Spleen (tissue), 11 donors: Measurements from ENCODE around the gene LSM11. TPM values are rescaled to one million over a fixed set of nuclear protein-coding genes. Genes with fewer than 3 reads are reported as not detected.
A peak's percentile ranks its signal among the peaks of the same experiment; 100 is the strongest.

Source experiments
- DNase-seq: peaks from one replicate; pipeline ENCODE4 v3.0.0-alpha.2; 2020
- H3K27ac ChIP-seq, 8 donors: fragments of 200-600 bp; sonication (generic) in 7 of 8; 1 replicate in 4 of 8; 2 replicates in 4 of 8; pipeline versions ENCODE4 v1.5.0 to v1.8.0; 2016 to 2021; ENCODE audit warnings: inconsistent platforms in 4 of 8, mild to moderate bottlenecking in 4 of 8, moderate library complexity in 1 of 8
- H3K27me3 ChIP-seq, 7 donors: fragments of 200-600 bp; sonication (generic) in 6 of 7; replicated peaks in 1 of 7; 1 replicate in 4 of 7; 2 replicates in 3 of 7; pipeline versions ENCODE4 v1.5.0 to v1.8.0; 2016 to 2021; ENCODE audit warnings: inconsistent platforms in 3 of 7, mild to moderate bottlenecking in 1 of 7
- H3K36me3 ChIP-seq, 6 donors: fragments of 200-600 bp; sonication (generic) in 5 of 6; 1 replicate in 4 of 6; 2 replicates in 2 of 6; pipeline versions ENCODE4 v1.5.0 to v1.8.0; 2016 to 2021; ENCODE audit warnings: inconsistent platforms in 2 of 6
- H3K4me1 ChIP-seq, 6 donors: fragments of 200-600 bp; sonication (generic) in 5 of 6; 1 replicate in 3 of 6; 2 replicates in 3 of 6; pipeline versions ENCODE4 v1.5.0 to v1.8.0; 2016 to 2021; ENCODE audit warnings: inconsistent platforms in 3 of 6
- H3K4me3 ChIP-seq, 8 donors: fragments of 200-600 bp; sonication (generic) in 7 of 8; 1 replicate in 4 of 8; 2 replicates in 4 of 8; pipeline versions ENCODE4 v1.5.0 to v1.8.0; 2016 to 2021; ENCODE audit warnings: inconsistent platforms in 4 of 8, mild to moderate bottlenecking in 4 of 8, moderate library complexity in 2 of 8
- H3K9me3 ChIP-seq, 8 donors: fragments of 200-600 bp; sonication (generic) in 7 of 8; 1 replicate in 4 of 8; 2 replicates in 4 of 8; pipeline versions ENCODE4 v1.5.0 to v1.8.0; 2016 to 2021; ENCODE audit warnings: inconsistent platforms in 4 of 8
- POLR2A ChIP-seq, 3 donors: fragments of 450-650 bp; IDR thresholded peaks; one replicate each; pipeline ENCODE4 v1.5.1; 2017; ENCODE audit warnings: antibody characterized with exemption in 3 of 3, mild to moderate bottlenecking in 1 of 3
- POLR2AphosphoS5 ChIP-seq, 3 donors: sonication (generic); formaldehyde crosslinking; IDR thresholded peaks; one replicate each; pipeline ENCODE4 v1.5.1; 2017; ENCODE audit warnings: antibody characterized with exemption in 3 of 3
- WGBS, 5 donors: extraction: QIAGEN DNeasy Blood & Tissue Kit in 3 of 5; methylation state at CpG; one replicate each; pipeline versions ENCODE4 v1.1.5 to v1.1.7; 2013 to 2018; 5-methylcytosine and 5-hydroxymethylcytosine counted together
- intact Hi-C: fragments of 100-400 bp; cut with DNase I; formaldehyde crosslinking; loops from one replicate; pipeline ENCODE4 v1.15.0; 2023; ENCODE audit warnings: low total_unique reads
- polyA plus RNA-seq, 3 donors: library from polyadenylated mRNA; stranded (reverse); fragments of 200-250 nt; gene quantifications; one replicate each; pipeline ENCODE4 v1.2.1, GENCODE V29; 2013
- total RNA-seq, 7 donors: library from RNA; depleted of rRNA in 3 of 7; stranded (reverse); fragments of >200 nt in 3 of 7; fragmentation: NEBNext Ultra II Directional in 4 of 7; extraction: Animal tissue kit (Norgen Biotek cat#: 25700) in 4 of 7; gene quantifications; one replicate each; pipeline versions ENCODE4 v1.1.0 to v1.2.1, GENCODE V29; 2016 to 2021
- TF ChIP-seq, protein P1 (sequence below), 11 experiments: fragments of 200-600 bp in 7 of 11; fragments of 450-650 bp in 4 of 11; sonication (generic) in 4 of 11; IDR thresholded peaks in 8 of 11; conservative IDR thresholded peaks in 3 of 11; 1 replicate in 7 of 11; 2 replicates in 4 of 11; pipeline versions ENCODE4 v1.4.0 to v1.8.0; 2016 to 2021; ENCODE audit warnings: antibody characterized with exemption in 11 of 11, inconsistent platforms in 4 of 11, mild to moderate bottlenecking in 1 of 11
- donor health status: healthy with polysubstance abuse.
- donor health status: DM: no; HTN: no; CAD: no; lungs with moderate emphysema.
- donor health status: DM: no; HTN: no; CAD: no.
- donor health status: Bipolar disorder and iron deficiency.
- donor health status: healthy.
- donor health status: DM: no; HTN: no; CAD: no.
- donor health status: DM: yes; HTN: yes; CAD: no.

The LSM11 gene
- total and polyA plus RNA-seq, 10 donors = 1.2 to 4.6 (median 3.2) TPM

DNA sequence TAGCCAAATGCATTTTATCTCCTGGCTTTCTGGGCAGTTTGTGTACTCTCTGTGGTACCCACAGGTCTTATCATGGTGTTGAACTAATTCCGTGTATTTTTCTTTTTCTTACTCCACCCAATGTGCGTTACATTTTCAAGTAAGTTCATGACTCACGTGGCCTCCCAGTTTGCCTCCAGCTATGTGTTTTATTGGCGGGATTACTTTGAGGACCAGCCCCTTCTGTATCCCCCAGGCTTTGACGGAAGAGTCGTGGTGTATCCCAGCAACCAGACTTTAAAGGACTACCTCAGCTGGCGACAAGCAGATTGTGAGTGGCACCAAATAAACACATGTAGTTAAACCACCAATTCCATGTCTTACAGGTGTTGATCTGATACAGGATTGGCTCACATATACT, 9.1 kb upstream of the LSM11 start:
- 91 to 96% (median 94%) methylated on average over 7 of the region's 7 CpGs for WGBS, 5 donors
- TF ChIP-seq POLR2AphosphoS5 (IDR thresholded peaks at IDR 0.05) = no peak
- TF ChIP-seq, protein P1, sequence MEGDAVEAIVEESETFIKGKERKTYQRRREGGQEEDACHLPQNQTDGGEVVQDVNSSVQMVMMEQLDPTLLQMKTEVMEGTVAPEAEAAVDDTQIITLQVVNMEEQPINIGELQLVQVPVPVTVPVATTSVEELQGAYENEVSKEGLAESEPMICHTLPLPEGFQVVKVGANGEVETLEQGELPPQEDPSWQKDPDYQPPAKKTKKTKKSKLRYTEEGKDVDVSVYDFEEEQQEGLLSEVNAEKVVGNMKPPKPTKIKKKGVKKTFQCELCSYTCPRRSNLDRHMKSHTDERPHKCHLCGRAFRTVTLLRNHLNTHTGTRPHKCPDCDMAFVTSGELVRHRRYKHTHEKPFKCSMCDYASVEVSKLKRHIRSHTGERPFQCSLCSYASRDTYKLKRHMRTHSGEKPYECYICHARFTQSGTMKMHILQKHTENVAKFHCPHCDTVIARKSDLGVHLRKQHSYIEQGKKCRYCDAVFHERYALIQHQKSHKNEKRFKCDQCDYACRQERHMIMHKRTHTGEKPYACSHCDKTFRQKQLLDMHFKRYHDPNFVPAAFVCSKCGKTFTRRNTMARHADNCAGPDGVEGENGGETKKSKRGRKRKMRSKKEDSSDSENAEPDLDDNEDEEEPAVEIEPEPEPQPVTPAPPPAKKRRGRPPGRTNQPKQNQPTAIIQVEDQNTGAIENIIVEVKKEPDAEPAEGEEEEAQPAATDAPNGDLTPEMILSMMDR (IDR thresholded peaks at IDR 0.05 in 8 of 11, conservative IDR thresholded peaks at IDR 0.05 in 3 of 11) = no peak
- no peak for TF ChIP-seq POLR2A (IDR thresholded peaks at IDR 0.05)

DNA sequence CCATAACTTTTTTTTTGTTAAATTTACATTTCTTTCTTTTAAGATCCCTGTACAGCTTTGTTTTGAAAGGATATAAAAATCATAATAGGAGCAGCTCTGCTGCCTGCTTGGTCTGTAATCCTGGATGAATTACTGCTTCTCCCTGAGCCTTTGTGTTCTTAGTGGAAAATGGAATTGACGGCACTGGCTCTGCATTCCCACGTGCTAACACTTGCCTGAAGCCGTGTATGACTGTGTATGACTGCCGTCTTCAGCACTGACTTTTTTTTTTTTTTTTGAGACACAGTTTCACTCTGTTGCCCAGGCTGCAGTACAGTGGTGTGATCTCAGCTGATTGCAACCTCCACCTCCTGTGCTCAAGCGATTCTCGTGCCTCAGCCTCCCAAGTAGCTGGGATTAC, 7.5 kb upstream of the LSM11 start:
- H3K4me3 ChIP-seq = no peak overlapping the region
- peaks cover 0 to 77% (median 34%) of the 10 kb centered on the region in 6 donors for H3K36me3 ChIP-seq
- intact Hi-C loops = no loop called here
- no peak overlapping the region for H3K27ac ChIP-seq
- peaks cover 4 to 15% (median 9%) of the 10 kb centered on the region in 6 donors for H3K4me1 ChIP-seq
- WGBS, 5 donors = 92 to 95% (median 93%) methylated on average over 6 of the region's 6 CpGs
- H3K9me3 ChIP-seq = no peaks in the 10 kb centered on the region
- DNase-seq = no peak
- H3K27me3 ChIP-seq = no peaks in the 10 kb centered on the region
- TF ChIP-seq POLR2AphosphoS5 (IDR thresholded peaks at IDR 0.05) = no peak
- TF ChIP-seq, protein P1 (IDR thresholded peaks at IDR 0.05 in 8 of 11, conservative IDR thresholded peaks at IDR 0.05 in 3 of 11) = no peak
- TF ChIP-seq POLR2A (IDR thresholded peaks at IDR 0.05) = no peak

More for the DNA sequence above, 9.1 kb upstream of the LSM11 start:
- Histone ChIP-seq H3K4me1 (peaks cover 8 to 30% (median 20%) of the 10 kb centered on the region in 6 donors), H3K36me3 (peaks cover 0 to 68% (median 34%) of the 10 kb centered on the region in 6 donors), H3K9me3 (no peaks in the 10 kb centered on the region), H3K4me3 (no peak overlapping the region), H3K27me3 (no peaks in the 10 kb centered on the region), H3K27ac (no peak overlapping the region)
- DNase-seq = no peak
- intact Hi-C loops = no loop called here

DNA sequence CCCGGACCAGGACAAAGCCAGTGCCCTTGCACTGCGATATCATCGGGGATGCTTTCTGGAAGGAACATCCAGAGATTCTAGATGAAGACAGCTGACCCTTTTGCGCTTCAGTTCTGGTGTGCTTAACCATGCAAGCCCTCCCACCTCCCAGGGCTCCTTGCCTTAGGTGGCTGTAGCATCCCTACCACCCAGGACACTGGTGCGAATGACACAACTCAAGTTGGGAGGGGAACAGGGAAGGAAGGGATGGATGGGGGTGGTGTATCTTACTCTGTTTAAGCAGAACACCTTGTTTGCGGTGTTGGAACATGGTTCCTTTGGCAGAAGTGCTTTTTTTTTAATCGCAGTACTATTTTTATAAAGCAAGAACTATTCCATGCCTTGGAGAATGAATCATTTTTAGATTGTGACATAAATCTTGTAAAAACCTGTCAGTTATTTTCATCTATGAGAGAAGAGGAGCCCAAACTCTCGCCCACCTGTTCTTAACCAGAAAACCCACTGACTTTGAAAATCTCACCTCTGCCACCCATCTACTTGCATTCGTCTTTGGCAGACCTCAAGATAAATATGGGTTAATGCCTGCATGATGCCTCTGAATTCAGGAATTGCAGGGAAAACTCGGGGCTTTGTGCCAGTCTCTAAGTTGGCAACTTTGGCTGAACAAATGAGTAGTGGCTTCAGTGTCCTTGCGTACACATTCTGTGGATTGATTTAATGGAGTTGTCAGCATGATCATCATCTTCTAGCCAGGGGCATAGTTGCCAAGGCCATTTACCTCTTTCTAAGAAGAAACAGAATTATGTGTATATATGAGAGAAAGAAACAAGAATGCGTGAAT, 3.9 kb upstream of the LSM11 start:
- DNase-seq = no peak
- H3K36me3 ChIP-seq = peaks cover 0 to 57% (median 28%) of the 10 kb centered on the region in 6 donors
- TF ChIP-seq, protein P1 (IDR thresholded peaks at IDR 0.05 in 8 of 11, conservative IDR thresholded peaks at IDR 0.05 in 3 of 11) = no peak
- TF ChIP-seq POLR2A (IDR thresholded peaks at IDR 0.05) (no peak), POLR2AphosphoS5 (IDR thresholded peaks at IDR 0.05) (no peak)
- no peaks in the 10 kb centered on the region for H3K27me3 ChIP-seq
- 89 to 94% (median 89%) methylated on average over 12 of the region's 12 CpGs for WGBS, 5 donors
- no peak overlapping the region for H3K27ac ChIP-seq
- intact Hi-C loops = loop anchor here (5.0 kb wide), 1 partner anchor 307 kb away; no protein-coding TSS in a partner anchor
- no peaks in the 10 kb centered on the region for H3K9me3 ChIP-seq
- peaks cover under 1 to 13% (median 11%) of the 10 kb centered on the region in 6 donors for H3K4me1 ChIP-seq
- no peak overlapping the region for H3K4me3 ChIP-seq

DNA sequence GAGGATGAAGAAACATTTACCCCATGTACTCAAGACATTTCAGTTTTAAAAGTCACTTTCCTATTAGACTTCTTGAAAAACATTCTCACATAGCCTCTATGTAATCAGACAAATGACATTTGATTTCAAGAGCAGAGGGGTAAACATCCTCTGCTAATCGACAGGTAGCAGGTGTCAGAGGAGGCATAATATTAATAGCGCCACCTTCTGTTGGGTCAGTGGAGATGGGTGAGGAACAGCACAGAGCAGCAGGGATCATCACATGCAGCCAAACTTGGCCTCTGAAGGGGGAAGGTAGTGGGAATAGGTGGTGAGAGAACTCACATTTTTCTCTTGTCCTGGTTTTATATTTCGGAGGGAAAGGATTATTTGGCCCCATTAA, 3.3 kb upstream of the LSM11 start:
- peaks cover 3 to 20% (median 17%) of the 10 kb centered on the region in 6 donors for H3K4me1 ChIP-seq
- intact Hi-C loops = loop anchor here (5.0 kb wide), 1 partner anchor 308 kb away; no protein-coding TSS in a partner anchor
- no peak overlapping the region for H3K27ac ChIP-seq
- H3K36me3 ChIP-seq = peaks cover 0 to 51% (median 23%) of the 10 kb centered on the region in 6 donors
- WGBS, 5 donors = 57 to 67% (median 58%) methylated on average over 3 of the region's 3 CpGs
- H3K9me3 ChIP-seq = no peaks in the 10 kb centered on the region
- H3K4me3 ChIP-seq = no peak overlapping the region
- H3K27me3 ChIP-seq = no peaks in the 10 kb centered on the region
- TF ChIP-seq POLR2A (IDR thresholded peaks at IDR 0.05) = no peak
- TF ChIP-seq, protein P1 (IDR thresholded peaks at IDR 0.05 in 8 of 11, conservative IDR thresholded peaks at IDR 0.05 in 3 of 11) = peak in 7 of 11 experiments; percentile 13 to 50 (median 36)
- TF ChIP-seq POLR2AphosphoS5 (IDR thresholded peaks at IDR 0.05) = no peak
- DNase-seq = no peak
